ENCODE results near the gene WRNIP1. TPM values are rescaled to one million over a fixed set of nuclear protein-coding genes. Genes with fewer than 3 reads are reported as not detected.

Gene WRNIP1
- total and polyA plus RNA-seq, 9 of the 15 experiments (the other 6 are each of a cell fraction or from before 2014, with no cell fraction given), result 13.2 to 63.6 (median 48.6) TPM

DNA sequence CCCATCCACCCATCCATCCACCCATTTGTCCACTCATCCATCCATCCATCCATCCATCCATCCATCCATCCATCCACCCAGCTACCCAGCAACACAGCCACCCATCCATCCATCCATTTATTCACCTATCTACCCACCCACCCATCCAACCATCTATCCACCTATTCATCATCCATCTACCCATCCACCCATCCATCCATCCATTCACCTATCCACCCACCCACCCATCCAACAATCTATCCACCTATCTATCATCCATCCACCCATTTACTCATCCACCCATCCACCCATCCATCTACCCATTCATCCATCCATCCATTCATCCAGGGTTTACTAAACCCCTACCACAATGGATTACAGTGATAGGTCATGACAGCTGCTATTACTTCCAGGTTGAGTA is 69.1 kb downstream of the WRNIP1 start:
- DNase-seq (ENCODE audit: extremely low read depth in 1 of 4, low spot score in 3 of 4), result no peak
- no peaks in the 10 kb centered on the region for H4K20me1 ChIP-seq (replicated peaks; ENCODE audit: control insufficient read depth, insufficient read depth, low read length)
- no peak overlapping the region for H3K27ac ChIP-seq (ENCODE audit: extremely low read depth, low read depth, low read length)
- H3K4me3 ChIP-seq, result no peak overlapping the region
- CTCF ChIA-PET (ENCODE audit: low intra/inter-chr PET ratio), result no interaction called here
- H3K9me3 ChIP-seq (replicated peaks; ENCODE audit: control insufficient read depth, insufficient read depth, low read depth, low read length), result no peaks in the 10 kb centered on the region
- H3K27me3 ChIP-seq (ENCODE audit: control insufficient read depth in 2 of 2, insufficient read depth in 2 of 2, low read length in 2 of 2), result no peaks in the 10 kb centered on the region
- peaks cover under 1 to 3% of the 10 kb centered on the region in 2 experiments; a peak in 3 of 5 replicates for H3K4me1 ChIP-seq (replicated peaks in 1 of 2; ENCODE audit: control insufficient read depth in 2 of 2, insufficient read depth in 2 of 2, low read length in 2 of 2)
- H2AFZ ChIP-seq (ENCODE audit: low read depth, low read length), result no peak overlapping the region
- H3K79me2 ChIP-seq (ENCODE audit: control insufficient read depth, insufficient read depth, low read length), result peaks cover 3% of the 10 kb centered on the region; the same call in 1 of the 3 replicates
- no peaks in the 10 kb centered on the region for H3K9me1 ChIP-seq (ENCODE audit: control insufficient read depth, insufficient read depth, low read length)
- no peak for FAIRE-seq
- H3K4me2 ChIP-seq (ENCODE audit: insufficient read depth, low read length), result no peak overlapping the region
- peaks cover 59% of the 10 kb centered on the region for H3K36me3 ChIP-seq (ENCODE audit: control insufficient read depth, insufficient read depth, low read length)
- ATAC-seq, result no peak
- intact Hi-C loops (cut with micrococcal nuclease) (no loop called here), in situ Hi-C loops (cut with MboI) (no loop called here)
- POLR2A ChIA-PET, result interaction anchor here (0.8 to 2.3 kb wide), 5 partner anchors 8 to 153 kb away, joined by 3 to 8 read pairs (median 3); no protein-coding TSS in a partner anchor
- BruUV-seq (replicated peaks), result no TSS peak
- H3K9ac ChIP-seq (ENCODE audit: insufficient read depth in 1 of 2, low read depth in 2 of 2, low read length in 2 of 2), result no peak overlapping the region
- TF ChIP-seq DIDO1 (tag; IDR thresholded peaks at IDR 0.05; ENCODE audit: low read depth) (no peak), E2F3 (CRISPR knock-in tag; IDR thresholded peaks at IDR 0.05) (no peak), ZNF398 (CRISPR knock-in tag; IDR thresholded peaks at IDR 0.05) (no peak), ZNF77 (CRISPR knock-in tag; IDR thresholded peaks at IDR 0.05) (no peak), ZNF324 (CRISPR knock-in tag; IDR thresholded peaks at IDR 0.05) (no peak), NFE2L1 (tag; IDR thresholded peaks at IDR 0.05; ENCODE audit: borderline replicate concordance, low read depth) (no peak), KLF13 (tag; IDR thresholded peaks at IDR 0.05; ENCODE audit: borderline replicate concordance, low read depth) (no peak), GATAD2A (IDR thresholded peaks at IDR 0.05) (no peak), NRF1 (conservative IDR thresholded peaks at IDR 0.05 in 1 of 2, IDR thresholded peaks at IDR 0.05 in 1 of 2) (no peak), PCBP1 (IDR thresholded peaks at IDR 0.05; ENCODE audit: low read depth, low read length, poor library complexity, severe bottlenecking) (no peak), HBP1 (CRISPR knock-in tag; IDR thresholded peaks at IDR 0.05) (peak; percentile 60; the same call in 1 of the 2 replicates), ZNF224 (CRISPR knock-in tag; IDR thresholded peaks at IDR 0.05) (no peak), ZNF57 (CRISPR knock-in tag; IDR thresholded peaks at IDR 0.05) (no peak), HDAC2 (IDR thresholded peaks at IDR 0.05) (no peak), ZNF551 (CRISPR knock-in tag; IDR thresholded peaks at IDR 0.05) (no peak), DMBX1 (CRISPR knock-in tag; IDR thresholded peaks at IDR 0.05; ENCODE audit: borderline replicate concordance) (no peak)
- TF ChIP-seq, protein P1, sequence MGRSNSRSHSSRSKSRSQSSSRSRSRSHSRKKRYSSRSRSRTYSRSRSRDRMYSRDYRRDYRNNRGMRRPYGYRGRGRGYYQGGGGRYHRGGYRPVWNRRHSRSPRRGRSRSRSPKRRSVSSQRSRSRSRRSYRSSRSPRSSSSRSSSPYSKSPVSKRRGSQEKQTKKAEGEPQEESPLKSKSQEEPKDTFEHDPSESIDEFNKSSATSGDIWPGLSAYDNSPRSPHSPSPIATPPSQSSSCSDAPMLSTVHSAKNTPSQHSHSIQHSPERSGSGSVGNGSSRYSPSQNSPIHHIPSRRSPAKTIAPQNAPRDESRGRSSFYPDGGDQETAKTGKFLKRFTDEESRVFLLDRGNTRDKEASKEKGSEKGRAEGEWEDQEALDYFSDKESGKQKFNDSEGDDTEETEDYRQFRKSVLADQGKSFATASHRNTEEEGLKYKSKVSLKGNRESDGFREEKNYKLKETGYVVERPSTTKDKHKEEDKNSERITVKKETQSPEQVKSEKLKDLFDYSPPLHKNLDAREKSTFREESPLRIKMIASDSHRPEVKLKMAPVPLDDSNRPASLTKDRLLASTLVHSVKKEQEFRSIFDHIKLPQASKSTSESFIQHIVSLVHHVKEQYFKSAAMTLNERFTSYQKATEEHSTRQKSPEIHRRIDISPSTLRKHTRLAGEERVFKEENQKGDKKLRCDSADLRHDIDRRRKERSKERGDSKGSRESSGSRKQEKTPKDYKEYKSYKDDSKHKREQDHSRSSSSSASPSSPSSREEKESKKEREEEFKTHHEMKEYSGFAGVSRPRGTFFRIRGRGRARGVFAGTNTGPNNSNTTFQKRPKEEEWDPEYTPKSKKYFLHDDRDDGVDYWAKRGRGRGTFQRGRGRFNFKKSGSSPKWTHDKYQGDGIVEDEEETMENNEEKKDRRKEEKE (IDR thresholded peaks at IDR 0.05; ENCODE audit: borderline replicate concordance in 1 of 2, control insufficient read depth in 1 of 2, low read depth in 2 of 2, low read length in 1 of 2), result peak in 1 of 2 experiments; percentile 33; a peak in 1 of 4 replicates
